GM21786 (cell line): ENCODE results near the gene HIF1A.
"Not testable (repeated sequence)": the region's sequence is repeated elsewhere in the genome, so short reads cannot be mapped to it uniquely, and the experiment has no call there.

Experiments
- ATAC-seq: cut with Tn5 transposase; IDR thresholded peaks from one replicate; pipeline ENCODE4 v1.9.1; 2021; ENCODE audit not compliant: unreplicated experiment

HIF1A gene

DNA sequence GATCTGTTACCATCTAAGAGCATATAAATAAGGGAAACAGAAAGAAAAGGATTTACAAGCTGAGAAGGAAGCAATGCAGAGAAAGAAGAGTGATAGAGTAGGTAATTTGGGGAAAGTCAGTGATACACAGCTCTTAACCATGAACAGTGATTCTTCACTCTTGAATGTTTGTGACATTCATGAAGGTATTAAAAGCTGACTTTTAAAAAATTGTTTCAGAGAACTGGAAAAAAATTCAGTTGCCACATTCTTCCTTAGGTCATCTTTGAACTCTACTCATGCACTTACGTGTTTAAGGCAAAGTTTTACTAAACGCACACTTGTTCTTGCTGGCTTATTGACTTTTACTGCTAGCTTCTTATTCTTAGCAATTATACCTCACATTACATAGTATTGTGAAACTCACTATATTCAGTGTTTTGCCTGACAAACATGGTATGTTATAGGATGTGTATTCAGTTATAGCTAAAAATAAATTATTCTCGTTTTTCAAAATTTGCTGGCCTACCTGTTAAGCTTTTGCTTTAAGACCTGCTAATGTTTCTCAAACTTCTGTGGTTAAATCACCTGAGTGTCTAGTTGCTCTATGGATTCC is 10.9 kb downstream of the HIF1A start:
- no peak for ATAC-seq

DNA sequence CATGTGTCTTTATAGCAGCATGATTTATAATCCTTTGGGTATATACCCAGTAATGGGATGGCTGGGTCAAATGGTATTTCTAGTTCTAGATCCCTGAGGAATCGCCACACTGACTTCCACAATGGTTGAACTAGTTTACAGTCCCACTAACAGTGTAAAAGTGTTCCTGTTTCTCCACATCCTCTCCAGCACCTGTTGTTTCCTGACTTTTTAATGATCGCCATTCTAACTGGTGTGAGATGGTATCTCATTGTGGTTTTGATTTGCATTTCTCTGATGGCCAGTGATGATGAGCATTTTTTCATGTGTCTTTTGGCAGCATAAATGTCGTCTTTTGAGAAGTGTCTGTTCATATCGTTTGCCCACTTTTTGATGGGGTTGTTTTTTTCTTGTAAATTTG is 12.5 kb downstream of the HIF1A start:
- not testable (repeated sequence) for ATAC-seq

DNA sequence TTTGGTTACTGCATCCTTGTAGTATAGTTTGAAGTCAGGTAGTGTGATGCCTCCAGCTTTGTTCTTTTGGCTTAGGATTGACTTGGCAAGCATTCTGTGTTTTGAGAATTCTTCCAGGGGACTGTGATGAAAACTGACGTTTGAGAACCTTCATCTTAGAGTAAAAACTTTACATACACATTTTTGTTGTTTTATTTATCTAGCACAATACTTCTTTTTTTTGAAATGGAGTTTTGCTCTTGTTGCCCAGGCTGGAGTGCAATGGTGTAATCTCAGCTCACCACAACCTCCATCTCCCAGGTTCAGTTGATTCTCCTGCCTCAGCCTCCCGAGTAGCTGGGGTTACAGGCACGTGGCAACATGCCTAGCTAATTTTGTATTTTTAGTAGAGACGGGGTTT is 13.4 kb downstream of the HIF1A start:
- ATAC-seq, result not testable (repeated sequence)

DNA sequence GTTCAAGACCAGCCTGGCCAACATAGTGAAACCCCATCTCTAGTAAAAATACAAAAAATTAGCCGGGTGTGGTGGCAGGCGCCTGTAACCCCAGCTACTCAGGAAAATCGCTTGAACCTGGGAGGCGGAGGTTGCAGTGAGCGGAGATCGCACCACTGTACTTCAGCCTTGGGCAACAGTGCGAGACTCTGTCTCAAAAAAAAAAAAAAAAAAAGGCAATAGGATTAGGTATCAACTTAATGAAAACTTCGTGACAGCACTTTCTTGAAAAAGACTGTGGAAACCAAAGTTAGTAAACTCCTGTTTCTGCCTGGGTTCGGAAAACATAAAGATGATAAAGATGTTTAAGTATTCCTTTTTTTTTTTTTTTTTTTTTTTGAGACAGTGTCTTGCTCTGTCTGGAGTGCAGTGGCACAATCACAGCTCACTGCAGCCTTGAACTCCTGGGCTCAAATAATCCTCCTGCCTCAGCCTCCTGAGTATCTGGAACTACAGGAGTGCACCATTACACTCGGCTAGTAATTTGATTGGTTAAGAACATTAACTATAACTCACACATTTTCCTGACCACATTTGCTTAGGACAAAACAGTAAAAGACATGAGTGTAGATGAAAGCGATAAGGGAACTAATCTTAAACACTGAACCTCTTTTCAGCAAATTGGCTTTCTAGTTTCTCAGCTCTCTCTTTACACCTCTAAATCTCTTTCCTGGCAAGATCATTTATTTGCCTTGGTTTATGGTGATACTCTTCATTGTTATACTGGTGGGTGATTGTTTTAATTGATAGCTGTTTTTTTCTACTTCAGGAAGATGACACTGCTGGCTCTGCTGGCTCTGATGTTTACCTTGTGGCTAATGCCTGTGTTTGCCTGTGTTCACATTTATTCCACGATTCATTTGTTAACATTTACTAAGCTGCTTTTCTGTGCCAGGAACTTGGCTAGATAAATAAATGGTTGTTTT is 15.8 kb downstream of the HIF1A start:
- no peak for ATAC-seq

- ATAC-seq, result no peak
Measured at GRCh38 chr14:61712137-61712536, 16.8 kb downstream of the HIF1A start.

GRCh38 chr14:61713724-61714437 is 18.6 kb downstream of the HIF1A start:
- ATAC-seq, result no peak

- no peak for ATAC-seq
Measured at GRCh38 chr14:61716956-61717355, 21.6 kb downstream of the HIF1A start.

GRCh38 chr14:61718039-61718438 is 22.7 kb downstream of the HIF1A start:
- no peak for ATAC-seq

GRCh38 chr14:61719344-61720293 is 24.3 kb downstream of the HIF1A start:
- ATAC-seq, result no peak

DNA sequence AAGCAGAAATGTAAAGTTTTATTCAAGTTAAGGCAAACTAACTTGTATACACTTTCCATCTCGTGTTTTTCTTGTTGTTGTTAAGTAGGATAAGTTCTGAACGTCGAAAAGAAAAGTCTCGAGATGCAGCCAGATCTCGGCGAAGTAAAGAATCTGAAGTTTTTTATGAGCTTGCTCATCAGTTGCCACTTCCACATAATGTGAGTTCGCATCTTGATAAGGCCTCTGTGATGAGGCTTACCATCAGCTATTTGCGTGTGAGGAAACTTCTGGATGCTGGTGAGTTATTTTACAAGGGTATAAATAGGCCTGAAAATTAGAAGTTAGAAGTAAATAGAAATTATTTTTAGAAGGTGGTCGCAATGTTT is 25.0 kb downstream of the HIF1A start:
- no peak for ATAC-seq

DNA sequence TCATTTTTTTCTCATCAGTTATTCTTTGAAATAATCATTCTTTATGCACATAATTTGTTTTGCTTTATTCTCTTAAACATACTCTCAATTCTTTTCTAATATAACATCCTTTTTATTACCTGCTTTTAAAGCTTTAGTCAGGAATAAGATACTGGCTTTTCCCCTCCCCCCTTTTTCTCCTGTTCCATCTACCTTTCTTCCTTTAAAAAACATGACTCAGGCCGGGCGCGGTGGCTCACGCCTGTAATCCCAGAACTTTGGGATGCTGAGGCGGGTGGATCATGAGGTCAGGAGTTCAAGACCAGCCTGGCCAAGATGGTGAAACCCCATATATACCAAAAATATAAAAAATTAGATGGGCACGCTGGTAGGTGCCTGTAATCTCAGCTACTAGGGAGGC is 25.4 kb downstream of the HIF1A start:
- no peak for ATAC-seq

GRCh38 chr14:61724133-61724532 is 28.8 kb downstream of the HIF1A start:
- ATAC-seq, result no peak

GRCh38 chr14:61726778-61727658 is 31.7 kb downstream of the HIF1A start:
- no peak for ATAC-seq

- no peak for ATAC-seq
Measured at GRCh38 chr14:61730756-61731373, 35.6 kb downstream of the HIF1A start.

DNA sequence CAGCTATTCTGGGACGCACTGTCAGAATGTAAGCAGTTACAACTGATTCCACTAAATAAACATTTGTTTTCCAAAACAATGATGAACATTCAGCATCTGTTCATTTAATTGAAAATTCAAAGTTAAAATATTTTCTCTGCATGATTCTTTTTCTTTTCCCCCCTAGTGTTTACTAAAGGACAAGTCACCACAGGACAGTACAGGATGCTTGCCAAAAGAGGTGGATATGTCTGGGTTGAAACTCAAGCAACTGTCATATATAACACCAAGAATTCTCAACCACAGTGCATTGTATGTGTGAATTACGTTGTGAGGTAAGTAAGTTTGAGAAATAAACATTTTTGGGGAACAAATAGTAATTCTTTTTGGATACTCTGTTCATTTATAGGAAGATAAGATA is 38.7 kb downstream of the HIF1A start:
- ATAC-seq, result no peak

GRCh38 chr14:61736751-61737150 is 41.4 kb downstream of the HIF1A start:
- ATAC-seq, result no peak

DNA sequence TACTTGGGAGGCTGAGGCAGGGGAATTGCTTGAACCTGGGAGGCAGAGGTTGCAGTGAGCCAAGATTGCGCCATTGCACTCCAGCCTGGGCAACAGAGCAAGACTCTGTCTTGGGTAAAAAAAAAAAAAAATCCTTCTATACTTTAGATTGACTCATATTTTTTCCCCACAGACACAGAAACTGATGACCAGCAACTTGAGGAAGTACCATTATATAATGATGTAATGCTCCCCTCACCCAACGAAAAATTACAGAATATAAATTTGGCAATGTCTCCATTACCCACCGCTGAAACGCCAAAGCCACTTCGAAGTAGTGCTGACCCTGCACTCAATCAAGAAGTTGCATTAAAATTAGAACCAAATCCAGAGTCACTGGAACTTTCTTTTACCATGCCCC is 42.6 kb downstream of the HIF1A start:
- ATAC-seq, result no peak

GRCh38 chr14:61739133-61739532 is 43.8 kb downstream of the HIF1A start:
- ATAC-seq, result no peak

GRCh38 chr14:61742371-61742770 is 47.1 kb downstream of the HIF1A start:
- no peak for ATAC-seq
